ENCODE results near the gene MYOCD.

- no peak for TF ChIP-seq EZH2 (IDR thresholded peaks at IDR 0.05; ENCODE audit: insufficient read depth, poor library complexity, severe bottlenecking)
- no peak for TF ChIP-seq EZH2phosphoT487 (IDR thresholded peaks at IDR 0.05; ENCODE audit: insufficient read depth, low read depth)
Observed at GRCh38 chr17:12790249-12791106, 124.8 kb downstream of the MYOCD start.
